Measurements from ENCODE around the gene LIN7C. TPM values are rescaled to one million over a fixed set of nuclear protein-coding genes. Genes with fewer than 3 reads are reported as not detected.

Gene LIN7C
- total and polyA plus RNA-seq, 9 of the 15 experiments (the other 6 are each of a cell fraction or from before 2014, with no cell fraction given): 10.8 to 52.7 (median 21.5) TPM

- TF ChIP-seq NKRF (IDR thresholded peaks at IDR 0.05; ENCODE audit: borderline replicate concordance) (peak; percentile 74; the same call in 1 of the 2 replicates), ZNF561 (CRISPR knock-in tag; conservative IDR thresholded peaks at IDR 0.05) (no peak), EHMT2 (IDR thresholded peaks at IDR 0.05) (peak; percentile 48; the same call in 1 of the 2 replicates), ASH1L (IDR thresholded peaks at IDR 0.05; ENCODE audit: borderline replicate concordance, low read depth, partially characterized antibody) (no peak), HMGXB4 (CRISPR knock-in tag; IDR thresholded peaks at IDR 0.05) (no peak), SIRT6 (IDR thresholded peaks at IDR 0.05; ENCODE audit: low read depth, low read length) (no peak), ZEB2 (IDR thresholded peaks at IDR 0.05) (0 out of 2 replicates have a peak, but pooled peaks have one; percentile 25), RBFOX2 (IDR thresholded peaks at IDR 0.05; ENCODE audit: low read depth, low read length) (peak; percentile 98), POLR2AphosphoS2 (IDR thresholded peaks at IDR 0.05; ENCODE audit: low read length) (peak; percentile 85; the same call in 1 of the 2 replicates), MECOM (CRISPR knock-in tag; IDR thresholded peaks at IDR 0.05) (no peak), ZNF146 (CRISPR knock-in tag; IDR thresholded peaks at IDR 0.05; ENCODE audit: unreplicated experiment) (no peak), TEAD1 (CRISPR knock-in tag; IDR thresholded peaks at IDR 0.05) (peak in 1 of 2 experiments; percentile 7; a peak in 1 of 4 replicates), MNT (conservative IDR thresholded peaks at IDR 0.05) (peak; percentile 53 to 70), GATAD2A (IDR thresholded peaks at IDR 0.05) (no peak), HMGN3 (IDR thresholded peaks at IDR 0.05; ENCODE audit: borderline replicate concordance, extremely low read depth, insufficient read length, low read depth, low read length) (peak; percentile 51), ESRRB (CRISPR knock-in tag; IDR thresholded peaks at IDR 0.05; ENCODE audit: borderline replicate concordance) (no peak), ZNF584 (CRISPR knock-in tag; IDR thresholded peaks at IDR 0.05; ENCODE audit: low read depth) (no peak), ZNF75A (CRISPR knock-in tag; IDR thresholded peaks at IDR 0.05) (no peak)
Measured at GRCh38 chr11:27506200-27507182, at the start of gene LIN7C (continued).
